ENCODE measurements around the gene WDR20.

The WDR20 gene

DNA sequence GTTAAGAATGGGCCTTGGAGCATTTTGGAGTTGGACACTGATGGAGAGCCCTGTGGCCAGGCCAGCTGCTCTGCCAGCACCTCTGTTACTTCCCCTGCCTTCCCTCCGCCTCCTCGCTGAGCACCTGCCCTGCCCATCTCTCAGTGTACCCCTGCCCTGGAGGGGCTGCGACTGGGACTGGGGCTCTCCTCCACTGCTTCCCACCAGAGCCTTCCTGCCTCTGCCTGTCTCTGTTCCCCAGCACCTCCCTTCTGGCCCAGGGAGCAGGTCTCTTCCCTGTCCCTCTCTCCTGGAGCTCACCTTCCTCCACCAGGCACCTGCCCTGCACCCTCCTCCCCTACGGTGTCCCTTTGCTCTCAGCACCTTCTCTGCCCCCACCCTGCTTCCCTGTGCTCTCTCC, 62.1 kb downstream of the WDR20 start:
- FAIRE-seq, result no peak

DNA sequence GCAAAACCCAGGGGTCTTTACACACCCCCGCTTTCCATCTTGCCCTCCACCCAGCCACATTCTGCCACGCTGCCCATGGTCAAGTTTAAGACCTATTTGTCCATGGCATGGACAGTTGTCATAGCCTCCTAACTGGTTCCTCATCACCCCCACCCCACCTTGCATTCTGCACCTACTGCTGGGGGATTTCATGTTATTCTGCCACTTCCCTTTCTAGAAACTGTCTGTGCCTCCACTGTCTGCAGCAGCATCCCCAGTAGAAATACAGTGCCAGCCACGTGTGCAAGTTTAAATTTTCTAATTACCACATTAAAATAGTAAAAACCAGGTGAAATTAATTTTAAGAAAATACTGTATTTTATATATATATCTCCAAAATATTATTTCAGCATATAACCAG, 63.2 kb downstream of the WDR20 start:
- no peak for FAIRE-seq

DNA sequence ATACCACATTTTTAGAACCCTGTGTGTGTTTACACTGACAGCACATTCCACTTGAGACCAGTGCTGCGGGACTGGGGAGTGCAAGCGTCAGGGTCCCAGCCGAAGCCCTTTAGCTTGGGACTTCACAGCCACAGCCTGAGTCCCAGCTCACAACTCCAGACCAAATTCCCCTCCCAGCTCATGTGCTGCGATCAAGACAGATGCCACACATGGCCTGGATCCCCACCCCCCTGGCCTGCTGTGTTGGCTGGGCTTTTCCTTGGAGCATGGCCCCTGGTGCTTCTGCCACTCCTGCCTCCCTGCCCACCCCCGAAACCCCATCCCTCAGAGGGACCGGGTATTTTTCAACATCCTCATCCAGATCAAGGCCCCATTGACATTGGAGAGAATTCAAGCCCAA, 63.7 kb downstream of the WDR20 start:
- FAIRE-seq, result no peak

DNA sequence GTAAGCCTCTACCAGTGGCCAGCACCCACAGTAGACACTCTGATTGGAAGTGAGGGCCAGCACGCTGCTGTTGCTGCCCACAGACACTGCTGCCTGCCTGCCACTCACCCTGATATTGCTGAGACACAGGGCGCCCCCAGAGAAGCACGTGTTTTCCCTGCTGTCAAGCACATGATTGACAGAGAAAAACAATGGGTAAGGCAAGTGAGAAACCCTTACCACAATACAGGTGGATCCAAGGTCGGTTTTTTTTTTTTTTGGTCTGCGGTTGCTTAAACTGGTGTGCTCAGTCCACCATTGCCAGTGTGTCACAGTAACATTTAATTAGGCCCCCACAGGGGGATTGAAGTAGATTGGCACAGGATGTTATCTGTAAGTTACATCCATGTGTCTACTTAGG, 65.9 kb downstream of the WDR20 start:
- no peak for FAIRE-seq

DNA sequence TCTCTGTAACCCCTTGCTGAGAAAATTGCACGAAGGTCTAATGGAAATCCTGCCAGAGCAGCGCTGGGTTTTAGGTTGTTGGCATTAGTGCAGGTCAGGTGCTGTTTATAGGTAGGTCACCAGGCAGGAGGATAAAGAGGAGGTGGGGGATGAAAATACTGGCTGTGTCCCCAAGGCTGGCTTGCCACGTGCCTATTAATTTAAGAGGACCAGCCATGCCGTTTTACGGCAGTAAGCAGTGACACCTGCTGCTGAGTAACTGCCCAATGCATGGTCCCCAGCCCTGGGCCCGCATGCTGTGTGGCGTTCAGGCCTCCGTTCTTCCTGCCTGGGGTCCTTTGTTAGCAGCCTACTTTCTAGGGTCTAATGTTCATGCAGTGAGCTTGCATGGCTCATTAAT, 67.2 kb downstream of the WDR20 start:
- no peak for FAIRE-seq

DNA sequence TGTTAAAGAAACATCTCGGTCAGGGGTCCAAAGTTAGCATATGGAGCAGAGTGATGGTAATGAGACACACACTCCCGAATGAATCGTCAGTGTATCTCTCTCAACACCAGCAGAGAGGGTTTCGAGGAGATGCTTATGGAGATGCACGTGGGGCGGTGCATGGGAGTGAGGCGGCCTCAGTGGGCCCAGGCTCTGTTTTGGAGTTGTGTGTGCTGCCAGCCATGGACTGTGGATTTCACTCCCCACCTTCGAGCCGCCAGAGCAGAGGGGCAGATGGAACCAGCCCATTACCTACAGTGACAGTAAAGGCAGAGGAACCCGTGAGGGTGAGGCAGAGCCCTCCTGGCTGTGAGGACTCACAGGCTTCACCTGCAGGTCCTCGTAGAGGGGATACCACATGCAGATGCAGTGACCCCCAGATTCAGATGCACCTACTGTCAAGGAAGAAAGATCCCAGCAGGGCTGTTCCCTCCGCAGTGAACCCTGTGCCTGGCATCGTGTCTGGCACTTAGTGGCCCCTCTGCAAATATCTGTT, 68.2 kb downstream of the WDR20 start:
- no peak for FAIRE-seq

DNA sequence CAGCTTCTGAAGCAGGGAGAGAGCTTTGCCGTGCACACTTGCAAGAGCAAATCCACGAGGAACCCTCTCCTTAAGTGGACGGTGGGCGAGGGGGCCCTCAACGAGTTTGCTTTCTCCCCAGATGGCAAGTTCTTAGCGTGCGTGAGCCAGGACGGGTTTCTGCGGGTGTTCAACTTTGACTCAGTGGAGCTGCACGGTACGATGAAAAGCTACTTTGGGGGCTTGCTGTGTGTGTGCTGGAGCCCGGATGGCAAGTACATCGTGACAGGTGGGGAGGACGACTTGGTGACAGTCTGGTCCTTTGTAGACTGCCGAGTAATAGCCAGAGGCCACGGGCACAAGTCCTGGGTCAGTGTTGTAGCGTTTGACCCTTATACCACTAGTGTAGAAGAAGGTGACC, 69.0 kb downstream of the WDR20 start:
- no peak for FAIRE-seq

DNA sequence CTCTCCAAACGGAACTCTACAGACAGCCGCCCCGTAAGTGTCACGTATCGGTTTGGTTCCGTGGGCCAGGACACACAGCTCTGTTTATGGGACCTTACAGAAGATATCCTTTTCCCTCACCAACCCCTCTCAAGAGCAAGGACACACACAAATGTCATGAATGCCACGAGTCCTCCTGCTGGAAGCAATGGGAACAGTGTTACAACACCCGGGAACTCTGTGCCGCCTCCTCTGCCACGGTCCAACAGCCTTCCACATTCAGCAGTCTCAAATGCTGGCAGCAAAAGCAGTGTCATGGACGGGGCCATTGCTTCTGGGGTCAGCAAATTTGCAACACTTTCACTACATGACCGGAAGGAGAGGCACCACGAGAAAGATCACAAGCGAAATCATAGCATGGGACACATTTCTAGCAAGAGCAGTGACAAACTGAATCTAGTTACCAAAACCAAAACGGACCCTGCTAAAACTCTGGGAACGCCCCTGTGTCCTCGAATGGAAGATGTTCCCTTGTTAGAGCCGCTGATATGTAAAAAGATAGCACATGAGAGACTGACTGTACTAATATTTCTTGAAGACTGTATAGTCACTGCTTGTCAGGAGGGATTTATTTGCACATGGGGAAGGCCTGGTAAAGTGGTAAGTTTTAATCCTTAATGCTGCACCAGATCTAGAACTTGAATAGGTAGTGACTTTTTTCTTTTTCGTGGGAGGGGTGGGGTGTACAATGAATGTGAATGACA, 69.7 kb downstream of the WDR20 start:
- FAIRE-seq, result no peak

DNA sequence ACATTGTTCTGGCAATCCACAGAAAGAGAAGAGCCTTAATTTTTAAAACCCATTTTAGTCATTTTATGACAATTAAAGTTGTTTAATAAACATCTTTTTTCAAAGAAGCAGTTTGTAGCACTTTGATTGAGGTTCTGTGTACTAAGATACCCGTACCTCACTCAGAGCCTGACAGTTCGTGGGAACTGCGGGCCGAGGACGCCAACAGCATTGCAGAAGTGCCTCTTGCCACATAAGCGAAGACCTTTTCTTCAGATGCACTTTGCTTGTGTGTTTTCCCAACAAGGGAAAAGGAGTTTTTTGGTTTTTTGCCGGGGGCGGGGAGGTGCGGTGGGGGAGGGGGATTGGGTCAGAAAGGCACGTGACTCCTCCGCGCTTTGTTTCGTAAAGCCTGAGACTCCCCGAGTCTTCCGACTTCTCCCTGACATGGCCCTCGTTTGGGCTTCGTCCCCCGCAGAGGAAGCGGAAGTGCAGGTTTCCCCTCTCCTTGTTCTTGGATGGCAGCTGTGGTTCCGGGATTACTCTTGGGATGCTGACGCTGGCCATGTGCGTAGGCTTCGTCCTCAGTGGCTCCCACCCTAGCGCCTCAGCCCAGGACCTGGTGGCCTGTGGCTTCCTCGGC, 70.8 kb downstream of the WDR20 start:
- FAIRE-seq, result no peak

DNA sequence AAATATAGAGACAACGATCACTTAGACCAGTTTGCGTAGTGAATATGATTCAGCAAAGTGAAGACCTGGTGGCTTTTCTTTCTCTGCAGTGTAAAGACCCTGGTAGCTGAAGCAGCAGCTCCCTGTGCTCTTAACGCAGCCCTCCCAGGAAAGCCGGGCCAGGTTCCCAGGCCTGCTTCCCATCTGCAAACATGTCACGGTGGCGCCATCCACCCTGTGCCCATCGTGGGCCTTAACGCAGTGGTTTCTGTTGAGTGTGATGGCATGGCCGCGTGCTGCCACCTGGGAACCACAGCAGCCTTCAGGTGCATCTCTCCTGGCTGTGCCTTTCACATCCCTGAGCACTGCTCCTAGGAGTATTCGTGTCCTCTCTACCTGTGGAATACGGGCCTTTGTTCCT, 71.5 kb downstream of the WDR20 start:
- no peak for FAIRE-seq

DNA sequence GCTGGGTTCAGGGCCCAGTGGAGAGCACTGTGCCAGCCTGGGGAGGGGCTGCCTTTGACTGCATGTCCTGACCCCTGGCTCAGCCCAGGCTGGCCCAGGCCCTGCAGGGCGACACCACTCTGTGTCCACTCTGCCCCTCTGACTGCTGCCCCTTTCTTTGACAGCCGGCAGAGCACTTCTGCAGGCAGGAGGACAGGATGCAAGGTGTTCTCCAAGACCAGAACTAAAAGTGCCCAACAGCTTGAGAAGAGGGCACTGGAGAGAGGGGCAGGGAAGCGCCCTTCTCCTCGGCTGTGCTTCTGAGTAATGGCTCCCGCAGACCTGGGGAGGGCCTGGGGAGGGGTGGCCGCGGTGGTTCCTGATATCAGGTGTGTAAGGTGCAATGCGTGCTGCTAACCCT, 72.7 kb downstream of the WDR20 start:
- FAIRE-seq, result no peak

DNA sequence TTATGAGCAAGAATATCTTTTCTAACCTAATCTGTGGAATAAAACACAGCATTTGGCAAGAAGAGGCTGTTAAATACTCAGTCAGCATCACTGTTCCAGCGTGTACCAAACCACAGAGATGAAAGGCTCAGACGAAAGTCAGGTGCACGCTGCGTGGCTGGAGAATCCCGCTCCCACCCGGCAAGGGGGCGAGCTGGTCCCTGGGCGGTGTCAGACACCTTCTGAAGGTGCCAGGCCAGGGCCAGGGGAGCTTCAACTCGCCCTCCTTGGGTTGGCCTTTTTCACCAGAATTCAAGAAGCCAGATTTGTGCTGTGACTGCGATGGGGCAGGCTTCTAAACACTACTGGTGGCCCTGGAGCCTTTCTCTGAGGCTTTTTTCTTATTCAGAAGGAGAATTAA, 73.1 kb downstream of the WDR20 start:
- no peak for FAIRE-seq

DNA sequence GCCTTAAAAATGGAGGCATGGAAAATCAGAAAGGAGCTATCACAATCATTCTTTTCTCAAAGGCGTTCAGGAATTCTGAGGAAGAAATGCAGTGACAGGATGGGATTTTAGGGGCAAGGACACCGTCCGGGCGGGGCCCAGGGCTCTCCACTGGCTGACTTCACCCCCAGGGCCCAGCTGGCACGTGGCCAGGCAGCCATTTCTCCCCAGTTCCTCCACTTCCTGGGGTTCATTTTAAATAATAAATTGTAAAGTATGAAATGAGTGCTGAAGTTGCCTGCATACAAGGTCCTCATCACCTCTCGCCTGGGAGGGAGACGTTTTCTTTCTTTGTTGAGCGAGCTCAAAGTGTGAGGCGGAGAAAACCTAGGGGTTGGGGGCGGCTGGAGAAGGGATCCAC, 73.8 kb downstream of the WDR20 start:
- FAIRE-seq, result no peak

DNA sequence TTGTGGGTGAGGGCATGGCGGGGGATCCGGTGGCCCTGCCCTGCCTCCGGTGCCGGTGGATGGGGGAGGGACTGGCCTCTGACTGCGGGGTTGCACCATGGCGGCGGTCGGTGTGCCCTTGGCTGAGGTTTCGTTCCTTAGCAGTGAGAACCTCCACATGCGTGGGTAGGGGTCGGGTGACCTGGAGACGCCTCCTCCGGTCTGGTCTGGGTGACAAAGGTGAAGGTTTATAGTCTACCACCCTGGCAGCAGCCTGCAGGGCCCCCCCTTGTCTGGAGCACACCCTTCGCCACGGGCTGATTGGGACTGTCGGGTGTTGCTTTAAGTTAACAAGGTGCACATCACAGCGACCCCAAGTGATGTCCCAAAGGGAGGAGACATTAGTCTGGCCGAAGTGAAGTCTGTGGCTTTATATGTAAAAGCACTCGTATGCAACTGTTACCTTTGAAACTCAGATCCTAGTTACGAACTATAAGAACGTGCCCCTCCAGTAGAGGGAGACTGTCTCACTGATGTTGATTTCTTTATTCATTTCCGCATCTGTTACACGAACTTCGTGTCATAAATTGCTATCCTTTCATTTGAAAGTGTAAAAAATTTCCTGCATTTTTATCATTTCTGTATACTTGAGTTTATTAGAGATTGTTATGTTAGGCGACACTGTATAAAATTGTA, 74.4 kb downstream of the WDR20 start:
- no peak for FAIRE-seq

DNA sequence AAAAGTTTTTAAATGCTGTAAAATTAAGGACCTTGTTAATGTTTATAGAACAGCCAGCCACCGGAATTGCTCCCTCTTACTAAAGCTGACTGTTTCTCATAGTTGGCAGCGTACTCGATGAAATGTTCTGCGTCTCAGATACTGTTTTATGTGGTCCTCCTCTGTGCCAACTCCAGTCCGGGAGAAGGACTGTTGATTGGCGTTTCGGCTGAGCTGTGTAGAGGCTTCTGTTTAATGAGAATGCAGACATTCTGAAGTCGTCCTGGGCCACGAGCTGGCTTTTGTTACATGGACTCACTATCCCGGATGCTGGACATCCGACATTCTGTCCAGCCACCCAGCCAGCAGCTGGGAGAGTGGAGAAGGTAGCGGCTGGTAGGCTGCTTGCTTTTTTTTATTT, 75.4 kb downstream of the WDR20 start:
- no peak for FAIRE-seq

DNA sequence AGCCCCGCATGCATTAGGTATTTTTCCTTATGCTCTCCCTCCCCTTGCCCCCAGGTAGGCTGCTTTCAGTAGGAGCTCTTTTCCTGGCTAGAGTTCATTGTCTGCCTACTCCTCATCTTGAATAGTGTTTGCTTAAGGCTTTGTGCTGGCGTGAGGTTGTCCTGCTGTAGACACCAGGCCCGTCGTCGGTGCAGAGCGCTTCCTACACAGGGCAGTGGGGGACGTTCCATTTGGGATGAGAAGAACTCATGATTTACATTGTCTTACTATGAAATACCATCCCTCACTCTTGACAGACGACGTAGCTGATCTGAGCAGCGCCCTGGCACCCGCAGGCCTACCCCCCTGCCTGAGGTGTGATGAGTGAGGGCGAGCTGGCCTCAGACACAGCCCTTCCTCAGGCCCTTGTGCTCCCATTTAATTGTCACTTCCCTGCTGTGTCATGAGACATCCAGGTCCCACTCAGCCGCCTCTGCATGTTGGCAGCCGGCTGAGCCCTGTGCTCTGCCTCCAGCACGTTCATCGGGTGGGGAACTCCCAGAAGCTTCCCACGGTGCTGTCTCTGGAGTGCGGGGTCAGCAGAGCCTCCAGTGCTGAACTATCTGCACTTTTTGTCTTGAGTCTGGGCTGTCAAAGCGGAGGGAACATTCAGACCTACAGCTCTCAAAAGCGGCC, 76.0 kb downstream of the WDR20 start:
- no peak for FAIRE-seq

DNA sequence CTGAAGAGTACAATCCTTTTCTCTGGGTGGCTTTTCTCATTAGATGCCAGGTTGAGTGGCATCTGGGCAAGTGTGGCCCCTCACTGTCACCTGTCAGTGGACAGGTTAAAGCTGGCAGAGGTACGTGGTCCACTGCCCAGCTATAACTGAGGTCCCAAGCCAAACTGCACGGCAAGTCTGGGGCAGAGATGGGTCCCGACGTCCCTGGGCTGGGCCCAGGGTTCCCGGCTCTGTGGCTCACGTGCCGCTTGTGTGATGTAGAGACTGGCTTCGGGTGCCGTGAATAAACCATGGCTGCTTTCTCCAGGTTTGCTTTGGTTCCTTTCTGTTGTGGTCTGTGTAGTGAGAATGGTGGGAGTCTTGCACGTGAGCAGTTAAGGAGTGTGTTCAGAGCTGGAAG, 77.7 kb downstream of the WDR20 start:
- no peak for FAIRE-seq

DNA sequence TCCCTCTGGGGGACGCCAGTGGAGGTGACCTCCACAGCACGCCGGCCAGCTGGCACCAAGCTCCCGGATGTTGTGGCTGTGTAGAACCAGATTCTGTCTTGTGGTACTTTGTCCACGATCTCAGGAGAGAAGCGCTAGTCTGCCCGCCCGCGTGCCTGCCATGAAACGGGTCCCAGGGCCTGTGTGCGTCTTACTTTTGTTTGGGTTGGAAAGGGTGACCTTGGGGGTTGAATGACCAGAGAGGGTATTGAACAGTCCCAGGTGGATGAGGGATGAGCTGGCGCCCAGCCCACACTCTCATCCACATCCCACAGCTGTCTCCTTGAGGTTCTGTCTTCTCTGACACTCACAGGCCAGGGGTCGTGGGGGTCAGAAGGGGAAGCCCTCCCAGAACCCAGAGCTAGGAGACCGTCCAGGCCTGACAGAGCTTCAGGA, 78.3 kb downstream of the WDR20 start:
- no peak for FAIRE-seq

DNA sequence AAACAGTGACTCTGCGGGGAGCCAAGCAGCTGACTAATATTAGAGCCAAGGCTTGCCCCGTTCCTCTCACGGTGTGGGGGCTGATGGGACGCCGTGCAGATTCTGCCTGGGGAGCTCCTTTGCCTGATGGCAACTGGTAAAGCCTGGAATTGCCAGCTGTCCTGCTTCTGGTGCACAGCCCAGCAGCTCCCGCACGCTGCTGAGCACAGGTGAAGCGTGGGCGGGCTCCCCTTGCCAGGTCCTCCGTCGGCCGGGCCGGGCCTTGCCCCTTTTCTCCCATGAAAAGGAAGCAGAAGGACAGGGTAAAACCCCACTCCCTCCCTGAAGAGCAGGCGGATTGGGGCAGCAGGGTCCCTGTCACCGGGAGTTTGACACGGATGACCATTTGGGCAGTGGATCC, 79.0 kb downstream of the WDR20 start:
- no peak for FAIRE-seq

DNA sequence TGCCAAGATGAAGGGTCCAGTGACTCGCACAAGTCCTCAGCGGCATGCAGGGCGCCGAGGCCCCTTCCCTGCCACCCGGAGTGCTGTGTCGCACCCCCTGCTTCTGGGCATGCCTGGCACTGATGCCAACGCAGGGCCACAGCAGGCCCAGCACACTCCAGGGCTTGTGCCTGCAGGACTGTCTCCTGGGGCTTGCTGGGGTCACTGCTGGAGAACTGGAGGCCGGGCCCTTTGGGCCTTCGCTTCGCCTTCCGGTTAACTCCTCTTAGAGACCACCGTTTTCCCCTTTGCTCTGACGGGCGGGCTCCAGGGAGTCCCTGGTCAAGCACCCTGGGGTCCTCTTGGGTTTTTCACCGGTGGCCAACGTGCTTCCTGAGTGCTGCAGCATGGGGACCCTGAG, 79.6 kb downstream of the WDR20 start:
- no peak for FAIRE-seq

DNA sequence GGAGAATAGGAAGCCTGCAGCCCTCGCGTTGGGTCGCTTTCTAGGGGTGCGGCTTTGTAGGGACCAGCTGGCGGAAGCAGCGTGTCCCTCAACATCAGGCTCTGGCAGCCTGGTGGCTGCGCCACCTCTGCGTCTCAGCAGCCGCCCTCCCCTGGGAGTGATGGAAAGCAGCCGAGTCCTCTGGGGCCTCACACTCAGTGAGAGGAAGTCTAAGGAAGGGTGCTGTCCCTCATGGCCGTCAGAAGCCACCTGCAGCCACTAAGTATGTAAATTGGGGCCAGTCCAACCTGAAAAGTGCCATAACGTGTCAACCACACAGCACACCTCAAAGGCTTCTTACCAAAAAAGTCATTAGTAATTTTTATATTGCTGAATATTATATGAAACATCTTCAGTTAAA, 80.3 kb downstream of the WDR20 start:
- no peak for FAIRE-seq

DNA sequence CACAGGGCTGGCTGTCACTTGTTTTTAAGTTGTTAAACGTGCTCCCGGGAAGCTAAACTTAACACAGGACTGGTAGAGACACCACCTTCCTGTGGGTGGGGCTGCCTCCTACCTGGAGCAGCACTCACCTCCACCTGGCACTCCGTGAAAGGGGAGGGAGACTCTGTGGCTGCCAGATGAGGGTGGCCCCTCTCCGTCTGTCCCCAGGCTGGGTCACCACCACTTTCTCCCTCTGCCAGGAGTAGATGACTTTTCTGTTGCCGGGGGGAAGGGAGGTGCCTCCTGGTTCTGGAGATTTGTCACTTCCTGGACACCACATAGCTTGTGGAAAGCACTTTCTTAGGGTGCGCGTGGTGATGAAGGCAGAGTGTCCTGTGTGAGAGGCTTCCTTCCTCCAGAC, 81.3 kb downstream of the WDR20 start:
- no peak for FAIRE-seq

DNA sequence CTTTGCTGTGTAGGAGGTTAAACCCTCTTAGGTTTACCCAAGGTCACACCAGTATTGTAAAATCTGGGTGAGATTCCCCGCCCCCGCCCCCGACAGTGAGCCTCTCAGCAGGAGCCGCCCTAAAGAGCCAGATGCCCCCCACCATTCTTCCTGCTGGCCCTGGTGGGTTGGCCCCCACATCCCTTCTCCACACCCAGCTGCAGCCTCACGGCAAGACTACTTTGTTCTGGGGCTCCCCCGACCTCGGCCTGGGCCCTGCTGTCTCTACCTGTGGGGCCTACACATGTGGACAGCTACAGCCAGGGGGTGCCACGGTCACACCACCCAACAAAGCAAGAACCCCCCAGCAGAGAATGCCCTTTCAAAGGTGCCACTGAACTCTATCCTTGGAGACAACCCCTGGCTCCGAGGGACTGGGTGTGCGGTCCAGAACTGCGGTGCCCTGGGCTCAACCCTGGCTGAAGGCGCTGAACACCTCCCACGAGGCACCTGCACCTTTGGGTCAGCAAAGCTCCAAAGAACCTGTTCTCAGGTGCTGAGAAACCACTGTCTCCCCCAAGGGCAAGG, 82.4 kb downstream of the WDR20 start:
- no peak for FAIRE-seq

Measured in endometrium (tissue), 2 donors.